GM12878 (cell line): ENCODE measurements around the gene NBPF3. TPM values are rescaled to one million over a fixed set of nuclear protein-coding genes. Genes with fewer than 3 reads are reported as not detected.
A peak's percentile ranks its signal among the peaks of the same experiment; 100 is the strongest.
"Not testable (repeated sequence)": the region's sequence is repeated elsewhere in the genome, so short reads cannot be mapped to it uniquely, and the experiment has no call there.

Source experiments
- ATAC-seq: fragments of 200-7000 bp; cut with Tn5 transposase; 3 replicates; pipeline ENCODE4 v1.9.1; 2020; ENCODE audit warnings: mild to moderate bottlenecking, moderate library complexity
- BruUV-seq: library from RNA; stranded (reverse); fragments of 400-500 nt; replicated peaks from 2 replicates; lab custom pipeline; 2021; lab: Mats Ljungman, UMichigan
- CTCF ChIA-PET: fragments of 300-600 bp; sonication (Branson Sonifier 250); formaldehyde crosslinking; extraction: SDS; loops from one replicate; lab custom pipeline; 2021; ENCODE audit warnings: inconsistent platforms; lab: Yijun Ruan, JAX
- POLR2A ChIA-PET: fragments of 350-600 bp; formaldehyde crosslinking; extraction: SDS; loops from one replicate; lab custom pipeline; 2021; ENCODE audit warnings: inconsistent platforms; lab: Charles Lee
- RAD21 ChIA-PET: fragments of 300-600 bp; sonication (Branson Sonifier 250); formaldehyde crosslinking; loops from one replicate; lab custom pipeline; 2023; ENCODE audit warnings: antibody characterized with exemption; ENCODE audit not compliant: unreplicated experiment; lab: Charles Lee
- SMC1A ChIA-PET: fragments of 300-600 bp; sonication (Branson Sonifier 250); formaldehyde crosslinking; loops from one replicate; lab custom pipeline; 2023; ENCODE audit not compliant: unreplicated experiment, uncharacterized antibody; lab: Charles Lee
- DNase-seq: peaks from one replicate; pipeline ENCODE4 v3.0.0-alpha.2; 2011; ENCODE audit warnings: low read depth, low spot score
- FAIRE-seq: peaks from 3 replicates; lab custom pipeline; 2011; peaks lifted over from hg19 to GRCh38; lab: Jason Lieb, UNC
- H2AFZ ChIP-seq: 2 replicates; pipeline ENCODE4 v1.6.0; 2011; ENCODE audit warnings: low read depth, low read length, control low read depth; ENCODE audit not compliant: control insufficient read depth
- H3K27ac ChIP-seq: 2 replicates; pipeline ENCODE4 v1.5.1; 2011; ENCODE audit warnings: control low read depth; ENCODE audit not compliant: control insufficient read depth, insufficient read depth
- H3K27me3 ChIP-seq, 2 experiments: replicated peaks in 1 of 2; 2 replicates each; pipeline versions ENCODE4 v1.6.0 to v1.6.1; 2011; ENCODE audit warnings: low read length in 1 of 2; ENCODE audit not compliant: control insufficient read depth in 2 of 2, insufficient read depth in 2 of 2
- H3K36me3 ChIP-seq, 2 experiments: 2 replicates each; pipeline ENCODE4 v1.5.1; 2011; ENCODE audit warnings: low read length in 1 of 2; ENCODE audit not compliant: control insufficient read depth in 2 of 2, insufficient read depth in 2 of 2
- H3K4me1 ChIP-seq: 2 replicates; pipeline ENCODE4 v1.6.1; 2011; ENCODE audit warnings: mild to moderate bottlenecking, low read length, moderate library complexity, mixed read lengths; ENCODE audit not compliant: control insufficient read depth, insufficient read depth
- H3K4me2 ChIP-seq: 2 replicates; pipeline ENCODE4 v1.6.0; 2011; ENCODE audit warnings: control low read depth; ENCODE audit not compliant: control insufficient read depth, insufficient read depth
- H3K4me3 ChIP-seq: fragments of 200-600 bp; sonication (generic); 2 replicates; pipeline ENCODE4 v1.5.1; 2016
- H3K79me2 ChIP-seq: 2 replicates; pipeline ENCODE4 v1.6.0; 2011; ENCODE audit warnings: low read length; ENCODE audit not compliant: control insufficient read depth, insufficient read depth
- H3K9ac ChIP-seq: 2 replicates; pipeline ENCODE4 v1.8.0; 2011; ENCODE audit warnings: low read length, control low read depth, mixed read lengths; ENCODE audit not compliant: control insufficient read depth, insufficient read depth
- H3K9me3 ChIP-seq: replicated peaks from 3 replicates; pipeline ENCODE4 v1.5.1; 2011; ENCODE audit warnings: mild to moderate bottlenecking, low read length; ENCODE audit not compliant: control insufficient read depth, insufficient read depth
- H4K20me1 ChIP-seq: 2 replicates; pipeline ENCODE4 v1.6.0; 2011; ENCODE audit not compliant: control insufficient read depth, insufficient read depth
- MEF2B ChIP-seq: fragments of 450-650 bp; IDR thresholded peaks from 2 replicates; pipeline ENCODE4 v1.6.1; 2018; ENCODE audit warnings: mild to moderate bottlenecking, moderate library complexity; ENCODE audit not compliant: partially characterized antibody, poor library complexity, severe bottlenecking
- SRF ChIP-seq, 2 experiments: IDR thresholded peaks; 2 replicates each; pipeline ENCODE4 v1.6.1; 2011; ENCODE audit warnings: low read depth in 2 of 2, low read length in 2 of 2, mild to moderate bottlenecking in 1 of 2, moderate library complexity in 1 of 2
- ZNF217 ChIP-seq: fragments of 450-650 bp; IDR thresholded peaks from 2 replicates; pipeline ENCODE4 v1.6.1; 2017; ENCODE audit warnings: antibody characterized with exemption, mild to moderate bottlenecking
- WGBS: methylation state at CpG from one replicate; pipeline ENCODE4 v1.1.6; 2016; ENCODE audit warnings: low lambda C conversion rate; ENCODE audit not compliant: insufficient replicate concordance, insufficient coverage; ENCODE audit errors: missing lambda C conversion rate; 5-methylcytosine and 5-hydroxymethylcytosine counted together
- in situ Hi-C: fragments of 300-500 bp; cut with MboI; formaldehyde crosslinking; loops from 9 replicates; pipeline ENCODE4 v1.14.3; 2018; ENCODE audit warnings: mixed read lengths
- intact Hi-C: fragments of 100-400 bp; cut with micrococcal nuclease; formaldehyde crosslinking; loops from one replicate; pipeline ENCODE4 v1.14.2; 2022; ENCODE audit not compliant: unreplicated experiment
- polyA plus RNA-seq, 11 experiments: library from polyadenylated mRNA; depleted of rRNA in 4 of 11; unstranded in 6 of 11; stranded (reverse) in 5 of 11; fragments of >200 nt; fragmentation: Nextera tagmentation in 4 of 11; fragmentation: Illumina TruSeq in 1 of 11; extraction: Ambion mirVana in 4 of 11; extraction: Trizol in 1 of 11; gene quantifications; 1 replicate in 1 of 11; 2 replicates in 10 of 11; pipeline versions ENCODE4 v1.2.1 to v1.2.3, GENCODE V29; 2011 to 2016; ENCODE audit warnings: inconsistent platforms in 2 of 11, missing spikeins in 2 of 11, low read depth in 1 of 11
- total RNA-seq, 4 experiments: library from RNA; depleted of rRNA in 3 of 4; stranded (reverse); fragments of >200 nt in 3 of 4; fragmentation: Illumina TruSeq in 1 of 4; extraction: Trizol in 1 of 4; gene quantifications; 2 replicates each; pipeline versions ENCODE4 v1.2.1 to v1.2.3, GENCODE V29; 2013 to 2021
- TF ChIP-seq, protein P1 (sequence below): fragments of 150-350 bp; IDR thresholded peaks from 2 replicates; pipeline ENCODE4 v1.6.1; 2016; ENCODE audit warnings: low read depth, low read length

Gene NBPF3
- total and polyA plus RNA-seq, 10 of the 15 experiments (the other 5 are each of a cell fraction or from before 2014, with no cell fraction given) = 0.56 to 4.4 (median 2.7) TPM

DNA sequence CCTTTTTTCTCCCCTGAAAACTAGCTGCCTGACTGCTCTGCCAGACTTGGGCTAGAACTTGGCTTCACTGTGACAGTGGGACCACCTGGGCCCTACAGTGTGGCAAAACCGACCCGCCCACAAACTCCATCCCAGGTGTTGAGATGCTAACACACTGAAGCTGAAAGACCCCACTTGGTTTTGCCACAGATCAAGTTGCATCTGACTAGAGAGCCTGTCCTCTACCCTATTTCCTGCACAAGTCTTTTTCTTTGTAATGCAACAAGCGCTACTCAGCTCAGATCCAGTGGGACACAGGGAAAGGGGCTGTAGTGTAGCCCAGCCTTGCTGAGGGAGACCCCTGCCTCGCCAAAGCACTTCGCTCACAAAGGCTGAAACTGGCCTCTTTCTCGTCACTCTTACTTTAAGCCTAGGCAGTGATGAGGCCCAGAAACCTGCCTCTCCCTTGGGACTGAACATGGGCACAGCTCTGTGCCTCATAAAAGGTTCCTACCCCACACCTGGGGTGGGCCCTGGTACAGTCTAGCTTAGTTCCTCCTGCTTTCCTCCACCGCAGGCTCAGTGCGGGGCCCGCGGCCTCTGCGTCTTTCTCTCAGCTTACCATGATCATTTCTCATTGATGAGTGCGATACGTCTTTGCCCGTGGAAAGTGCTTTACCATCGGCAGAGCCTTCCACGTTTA is 79.0 kb downstream of the NBPF3 start:
- H3K4me2 ChIP-seq = no peak overlapping the region
- no peaks in the 10 kb centered on the region for H3K79me2 ChIP-seq
- no peaks in the 10 kb centered on the region; a peak in 1 of 4 replicates for H3K27me3 ChIP-seq
- H4K20me1 ChIP-seq = no peaks in the 10 kb centered on the region
- H3K36me3 ChIP-seq = no peaks in the 10 kb centered on the region
- DNase-seq = no peak
- H3K27ac ChIP-seq = no peak overlapping the region
- TF ChIP-seq MEF2B (peak; percentile 71), SRF (IDR thresholded peaks at IDR 0.05; ENCODE audit: low read depth in 2 of 2, low read length in 2 of 2) (no peak), ZNF217 (no peak)
- TF ChIP-seq, protein P1, sequence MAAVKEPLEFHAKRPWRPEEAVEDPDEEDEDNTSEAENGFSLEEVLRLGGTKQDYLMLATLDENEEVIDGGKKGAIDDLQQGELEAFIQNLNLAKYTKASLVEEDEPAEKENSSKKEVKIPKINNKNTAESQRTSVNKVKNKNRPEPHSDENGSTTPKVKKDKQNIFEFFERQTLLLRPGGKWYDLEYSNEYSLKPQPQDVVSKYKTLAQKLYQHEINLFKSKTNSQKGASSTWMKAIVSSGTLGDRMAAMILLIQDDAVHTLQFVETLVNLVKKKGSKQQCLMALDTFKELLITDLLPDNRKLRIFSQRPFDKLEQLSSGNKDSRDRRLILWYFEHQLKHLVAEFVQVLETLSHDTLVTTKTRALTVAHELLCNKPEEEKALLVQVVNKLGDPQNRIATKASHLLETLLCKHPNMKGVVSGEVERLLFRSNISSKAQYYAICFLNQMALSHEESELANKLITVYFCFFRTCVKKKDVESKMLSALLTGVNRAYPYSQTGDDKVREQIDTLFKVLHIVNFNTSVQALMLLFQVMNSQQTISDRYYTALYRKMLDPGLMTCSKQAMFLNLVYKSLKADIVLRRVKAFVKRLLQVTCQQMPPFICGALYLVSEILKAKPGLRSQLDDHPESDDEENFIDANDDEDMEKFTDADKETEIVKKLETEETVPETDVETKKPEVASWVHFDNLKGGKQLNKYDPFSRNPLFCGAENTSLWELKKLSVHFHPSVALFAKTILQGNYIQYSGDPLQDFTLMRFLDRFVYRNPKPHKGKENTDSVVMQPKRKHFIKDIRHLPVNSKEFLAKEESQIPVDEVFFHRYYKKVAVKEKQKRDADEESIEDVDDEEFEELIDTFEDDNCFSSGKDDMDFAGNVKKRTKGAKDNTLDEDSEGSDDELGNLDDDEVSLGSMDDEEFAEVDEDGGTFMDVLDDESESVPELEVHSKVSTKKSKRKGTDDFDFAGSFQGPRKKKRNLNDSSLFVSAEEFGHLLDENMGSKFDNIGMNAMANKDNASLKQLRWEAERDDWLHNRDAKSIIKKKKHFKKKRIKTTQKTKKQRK = no peak
- in situ Hi-C loops (no loop called here), intact Hi-C loops (loop anchor here (10.0 kb wide), 1 partner anchor 136 kb away; no protein-coding TSS in a partner anchor)
- POLR2A ChIA-PET = no interaction called here
- H2AFZ ChIP-seq = no peak overlapping the region
- peaks cover 21% of the 10 kb centered on the region for H3K4me1 ChIP-seq
- BruUV-seq = no TSS peak
- CTCF ChIA-PET = interaction anchor here (0.8 to 14.7 kb wide), 5 partner anchors 10 to 324 kb away, joined by 4 to 327 read pairs (median 5); partner anchors contain the start of gene ALPL
- no peak for FAIRE-seq
- SMC1A ChIA-PET = interaction anchor here (1.2 to 18.6 kb wide), 2 partner anchors 10 to 181 kb away, joined by 3 to 326 read pairs; no protein-coding TSS in a partner anchor
- peak; percentile 46 for ATAC-seq
- H3K4me3 ChIP-seq = no peak overlapping the region
- H3K9me3 ChIP-seq = no peaks in the 10 kb centered on the region
- no peak overlapping the region for H3K9ac ChIP-seq
- RAD21 ChIA-PET = interaction anchor here (1.5 to 2.1 kb wide), 2 partner anchors 9 to 16 kb away, joined by 5 to 7 read pairs; no protein-coding TSS in a partner anchor
- 21% methylated on average over 16 of the region's 16 CpGs for WGBS

DNA sequence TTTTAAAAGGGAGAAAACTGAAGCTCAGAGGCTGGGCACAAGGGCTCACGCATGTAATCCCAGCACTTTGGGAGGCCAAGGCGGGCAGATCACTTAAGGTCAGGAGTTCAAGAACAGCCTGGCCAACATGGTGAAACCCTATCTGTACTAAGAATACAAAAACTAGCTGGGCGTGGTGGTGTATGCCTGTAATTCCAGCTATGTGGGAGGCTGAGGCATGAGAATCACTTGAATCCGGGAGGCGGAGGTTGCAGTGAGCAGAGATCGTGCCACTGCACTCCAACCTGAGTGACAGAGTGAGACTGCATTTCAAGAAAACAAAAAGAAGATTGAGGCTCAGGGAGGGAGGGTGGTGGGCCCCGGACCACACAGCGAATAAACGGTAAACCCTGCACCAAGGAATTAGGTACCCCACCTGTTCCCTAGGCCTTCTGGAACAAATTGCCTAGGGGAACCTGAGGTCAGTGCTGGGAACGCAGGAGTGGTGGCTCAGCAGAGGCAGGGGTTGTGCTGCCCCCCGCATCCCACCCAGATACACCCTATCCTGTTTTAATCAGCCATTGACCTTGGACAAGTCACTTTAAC is 79.6 kb downstream of the NBPF3 start:
- RAD21 ChIA-PET = interaction anchor here (1.5 to 2.2 kb wide), 2 partner anchors 13 to 16 kb away, joined by 5 to 7 read pairs; no protein-coding TSS in a partner anchor
- WGBS = 63% methylated on average over 11 of the region's 11 CpGs
- CTCF ChIA-PET = interaction anchor here (1.6 to 14.7 kb wide), 2 partner anchors 10 to 76 kb away, joined by 5 to 327 read pairs; no protein-coding TSS in a partner anchor
- H3K9me3 ChIP-seq, H3K27ac ChIP-seq, H3K27me3 ChIP-seq, H3K4me3 ChIP-seq, H3K36me3 ChIP-seq, H4K20me1 ChIP-seq, H3K4me2 ChIP-seq, ATAC-seq, DNase-seq, H2AFZ ChIP-seq, H3K9ac ChIP-seq, BruUV-seq, FAIRE-seq, H3K79me2 ChIP-seq, in situ Hi-C loops: not testable (repeated sequence)
- POLR2A ChIA-PET = interaction anchor here (0.7 kb wide), 1 partner anchor 24 kb away, joined by 5 read pairs; no protein-coding TSS in a partner anchor
- SMC1A ChIA-PET = interaction anchor here (0.6 to 18.6 kb wide), 3 partner anchors 10 to 367 kb away, joined by 3 to 326 read pairs (median 3); no protein-coding TSS in a partner anchor
- peaks cover 14% of the 10 kb centered on the region for H3K4me1 ChIP-seq
- intact Hi-C loops = loop anchor here (10.0 kb wide), 1 partner anchor 135 kb away; no protein-coding TSS in a partner anchor
